HG03575 (cell line): ENCODE measurements around the gene THAP9.

Experiments
- ATAC-seq: cut with Tn5 transposase; IDR thresholded peaks from one replicate; pipeline ENCODE4 v1.9.1; 2021; ENCODE audit not compliant: unreplicated experiment, insufficient number of reproducible peaks, low FRiP score; ENCODE audit errors: extremely low read depth

The THAP9 gene

DNA sequence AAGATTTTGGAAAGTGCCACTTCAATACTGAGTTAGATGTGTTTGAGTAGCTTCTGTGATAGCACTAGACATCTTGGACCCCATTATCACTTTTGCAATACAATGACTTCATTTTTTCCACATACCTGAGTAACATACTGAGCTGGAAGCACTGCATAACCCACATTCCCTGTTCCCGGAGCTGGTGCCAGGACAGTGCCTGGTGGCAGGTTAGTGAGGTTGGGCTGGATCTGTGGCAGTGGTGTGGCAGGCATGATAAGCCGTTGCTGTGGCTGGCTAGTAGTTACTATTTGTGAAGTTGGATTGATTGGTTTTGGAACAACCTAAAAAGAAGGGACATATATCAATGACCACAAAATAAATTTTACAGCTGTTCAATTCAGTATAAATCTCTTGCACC lies 38.9 kb downstream of the THAP9 start:
- no peak for ATAC-seq

DNA sequence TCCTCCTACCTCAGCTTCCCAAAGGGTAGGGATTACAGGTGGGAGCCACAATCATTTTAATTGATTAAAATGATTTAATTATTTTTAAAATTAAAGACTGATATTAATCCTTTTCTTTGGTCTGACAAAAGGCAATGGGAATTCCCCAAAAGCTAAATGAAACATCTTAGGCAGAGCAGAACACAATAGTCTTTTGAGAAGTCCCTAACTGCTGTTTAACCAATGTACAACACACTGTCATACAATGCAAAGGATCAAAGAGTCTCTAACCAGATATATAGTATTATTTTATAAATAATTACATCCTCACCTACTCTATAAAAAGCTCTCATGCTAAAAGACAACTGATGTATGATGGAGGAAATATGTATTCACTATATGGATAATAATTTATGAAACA lies 47.0 kb downstream of the THAP9 start:
- no peak for ATAC-seq

- no peak for ATAC-seq
These were observed 48.2 kb downstream of the THAP9 start for GRCh38 chr4:82948647-82949204.

- ATAC-seq, result no peak
These were observed 50.7 kb downstream of the THAP9 start for GRCh38 chr4:82951196-82951595.

- no peak for ATAC-seq
These were observed 53.7 kb downstream of the THAP9 start for GRCh38 chr4:82954212-82954611.

- no peak for ATAC-seq
These were observed 56.5 kb downstream of the THAP9 start for GRCh38 chr4:82957045-82957444.

DNA sequence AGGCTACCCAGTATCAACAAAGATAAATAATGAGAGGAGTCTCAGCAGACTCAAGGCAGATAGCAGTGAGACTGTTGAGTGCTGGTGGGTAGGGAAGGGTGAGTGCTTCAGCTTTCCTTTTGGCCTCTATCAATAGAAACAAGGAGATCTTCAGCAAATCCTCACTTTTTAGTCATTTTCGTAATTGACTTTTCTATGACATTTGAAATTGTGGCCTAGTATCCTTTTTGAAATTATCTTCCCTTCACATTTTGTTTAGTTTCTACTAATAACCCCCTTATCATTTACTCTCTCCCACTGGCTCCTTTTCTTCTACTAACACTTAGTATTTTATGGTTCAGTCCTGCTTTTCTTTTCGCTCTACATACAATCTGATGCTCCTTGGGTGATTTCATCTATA lies 65.2 kb downstream of the THAP9 start:
- no peak for ATAC-seq

DNA sequence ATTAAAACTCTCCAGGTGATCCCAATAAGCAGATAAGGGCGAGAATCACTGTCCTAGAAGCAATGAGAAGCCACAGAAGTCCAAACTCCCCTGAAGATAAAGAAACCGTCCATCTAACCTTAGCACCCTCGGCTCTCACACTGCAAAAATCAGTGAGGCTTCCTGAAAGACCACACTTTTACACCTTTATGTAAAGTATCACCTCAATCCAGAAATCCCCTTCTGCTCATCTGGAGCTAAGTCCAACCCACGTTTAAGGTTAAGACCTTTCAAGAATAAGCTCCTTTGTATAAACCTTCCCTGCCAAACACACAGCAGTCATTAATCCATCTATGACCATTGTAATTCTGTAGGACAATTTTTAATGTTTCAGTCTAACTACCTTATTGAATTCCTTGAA lies 68.4 kb downstream of the THAP9 start:
- no peak for ATAC-seq

DNA sequence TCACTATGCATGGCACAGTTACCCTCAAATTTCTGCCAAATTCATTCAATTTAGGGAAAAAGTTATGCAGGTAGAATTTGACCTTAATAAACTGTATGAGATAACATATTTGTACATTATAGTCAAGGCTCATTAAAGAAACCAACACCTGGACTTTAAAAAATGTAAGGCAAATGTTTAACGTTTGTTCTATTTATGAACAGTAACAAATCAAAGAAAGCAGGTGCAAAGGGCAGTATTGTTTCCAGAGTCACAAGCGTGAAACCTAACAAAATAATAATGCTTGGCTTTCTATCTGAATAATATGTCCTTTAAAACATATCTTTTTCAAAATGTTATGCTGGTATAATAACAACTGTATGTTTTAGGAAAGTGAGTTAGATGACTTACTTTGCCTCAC lies 68.9 kb downstream of the THAP9 start:
- ATAC-seq, result no peak
